Thyroid gland (tissue), 4 donors: ENCODE results near the gene FAM83B. TPM values are rescaled to one million over a fixed set of nuclear protein-coding genes. Genes with fewer than 3 reads are reported as not detected.
"Not testable (repeated sequence)": the region's sequence is repeated elsewhere in the genome, so short reads cannot be mapped to it uniquely, and the experiment has no call there.

Experiments
- DNase-seq, 2 donors: peaks; one replicate each; pipeline ENCODE4 v3.0.0-alpha.2; 2019
- H3K27ac ChIP-seq, 3 donors: fragments of 200-600 bp; sonication (generic); 1 replicate in 2 of 3; 2 replicates in 1 of 3; pipeline ENCODE4 v1.5.1; 2016 to 2019; ENCODE audit warnings: mild to moderate bottlenecking in 1 of 3, moderate library complexity in 1 of 3
- H3K27me3 ChIP-seq: fragments of 200-600 bp; sonication (generic); one replicate; pipeline ENCODE4 v1.5.1; 2019
- H3K36me3 ChIP-seq, 2 donors: fragments of 200-600 bp; sonication (generic); one replicate each; pipeline ENCODE4 v1.5.1; 2016 to 2019
- H3K4me1 ChIP-seq, 2 donors: fragments of 200-600 bp; sonication (generic); one replicate each; pipeline ENCODE4 v1.5.1; 2017 to 2019
- H3K4me3 ChIP-seq, 3 donors: fragments of 200-600 bp; sonication (generic); replicated peaks in 1 of 3; 1 replicate in 2 of 3; 2 replicates in 1 of 3; pipeline ENCODE4 v1.5.1; 2016; ENCODE audit warnings: mild to moderate bottlenecking in 1 of 3
- H3K9me3 ChIP-seq: fragments of 200-600 bp; sonication (generic); one replicate; pipeline ENCODE4 v1.5.1; 2017
- POLR2A ChIP-seq, 2 donors: fragments of 450-650 bp; IDR thresholded peaks; one replicate each; pipeline ENCODE4 v1.6.1; 2017; ENCODE audit warnings: antibody characterized with exemption in 2 of 2, mild to moderate bottlenecking in 2 of 2, moderate library complexity in 1 of 2
- WGBS, 2 donors: methylation state at CpG; one replicate each; pipeline ENCODE4 v1.1.5; 2017; 5-methylcytosine and 5-hydroxymethylcytosine counted together
- intact Hi-C: fragments of 100-400 bp; cut with DNase I; formaldehyde crosslinking; loops from one replicate; pipeline ENCODE4 v1.15.1; 2023
- total RNA-seq, 4 donors: library from RNA; depleted of rRNA; stranded (reverse); fragments of >200 nt; gene quantifications; one replicate each; pipeline ENCODE4 v1.2.3, GENCODE V29; 2016
- TF ChIP-seq, protein P1 (sequence below), 6 experiments: fragments of 200-600 bp in 3 of 6; fragments of 450-650 bp in 3 of 6; sonication (generic) in 3 of 6; IDR thresholded peaks; one replicate each; pipeline ENCODE4 v1.5.1; 2016 to 2019; ENCODE audit warnings: antibody characterized with exemption in 6 of 6, mild to moderate bottlenecking in 2 of 6, inconsistent platforms in 1 of 6, moderate library complexity in 1 of 6

Gene FAM83B
- total RNA-seq, 4 donors from 2014 or later = 20.3 to 29.9 (median 23.5) TPM

DNA sequence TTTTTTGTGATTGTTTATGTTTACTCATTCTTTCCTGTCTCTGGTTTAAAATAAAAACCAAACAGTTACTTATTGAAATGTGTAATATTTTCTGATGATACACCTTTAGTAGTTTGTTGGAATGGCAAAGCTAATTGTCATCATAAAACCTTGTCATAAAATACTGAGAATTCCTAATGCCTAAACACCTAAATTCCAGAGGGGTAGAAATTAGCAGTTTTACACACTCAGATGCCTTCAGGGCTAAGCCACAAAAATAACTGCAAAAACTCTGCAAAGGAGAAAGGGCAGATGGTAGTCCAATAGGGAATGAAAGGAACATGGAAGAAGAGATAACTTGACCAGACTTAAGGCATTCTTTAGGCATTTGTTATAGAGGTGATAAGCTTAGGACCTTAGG is 30.3 kb downstream of the FAM83B start:
- no peaks in the 10 kb centered on the region for H3K36me3 ChIP-seq
- no peak overlapping the region for H3K27ac ChIP-seq
- intact Hi-C loops = no loop called here
- no peaks in the 10 kb centered on the region for H3K27me3 ChIP-seq
- no peak for DNase-seq
- no peaks in the 10 kb centered on the region for H3K9me3 ChIP-seq
- TF ChIP-seq, protein P1, sequence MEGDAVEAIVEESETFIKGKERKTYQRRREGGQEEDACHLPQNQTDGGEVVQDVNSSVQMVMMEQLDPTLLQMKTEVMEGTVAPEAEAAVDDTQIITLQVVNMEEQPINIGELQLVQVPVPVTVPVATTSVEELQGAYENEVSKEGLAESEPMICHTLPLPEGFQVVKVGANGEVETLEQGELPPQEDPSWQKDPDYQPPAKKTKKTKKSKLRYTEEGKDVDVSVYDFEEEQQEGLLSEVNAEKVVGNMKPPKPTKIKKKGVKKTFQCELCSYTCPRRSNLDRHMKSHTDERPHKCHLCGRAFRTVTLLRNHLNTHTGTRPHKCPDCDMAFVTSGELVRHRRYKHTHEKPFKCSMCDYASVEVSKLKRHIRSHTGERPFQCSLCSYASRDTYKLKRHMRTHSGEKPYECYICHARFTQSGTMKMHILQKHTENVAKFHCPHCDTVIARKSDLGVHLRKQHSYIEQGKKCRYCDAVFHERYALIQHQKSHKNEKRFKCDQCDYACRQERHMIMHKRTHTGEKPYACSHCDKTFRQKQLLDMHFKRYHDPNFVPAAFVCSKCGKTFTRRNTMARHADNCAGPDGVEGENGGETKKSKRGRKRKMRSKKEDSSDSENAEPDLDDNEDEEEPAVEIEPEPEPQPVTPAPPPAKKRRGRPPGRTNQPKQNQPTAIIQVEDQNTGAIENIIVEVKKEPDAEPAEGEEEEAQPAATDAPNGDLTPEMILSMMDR (IDR thresholded peaks at IDR 0.05) = no peak
- H3K4me3 ChIP-seq = no peak overlapping the region
- no peaks in the 10 kb centered on the region for H3K4me1 ChIP-seq

DNA sequence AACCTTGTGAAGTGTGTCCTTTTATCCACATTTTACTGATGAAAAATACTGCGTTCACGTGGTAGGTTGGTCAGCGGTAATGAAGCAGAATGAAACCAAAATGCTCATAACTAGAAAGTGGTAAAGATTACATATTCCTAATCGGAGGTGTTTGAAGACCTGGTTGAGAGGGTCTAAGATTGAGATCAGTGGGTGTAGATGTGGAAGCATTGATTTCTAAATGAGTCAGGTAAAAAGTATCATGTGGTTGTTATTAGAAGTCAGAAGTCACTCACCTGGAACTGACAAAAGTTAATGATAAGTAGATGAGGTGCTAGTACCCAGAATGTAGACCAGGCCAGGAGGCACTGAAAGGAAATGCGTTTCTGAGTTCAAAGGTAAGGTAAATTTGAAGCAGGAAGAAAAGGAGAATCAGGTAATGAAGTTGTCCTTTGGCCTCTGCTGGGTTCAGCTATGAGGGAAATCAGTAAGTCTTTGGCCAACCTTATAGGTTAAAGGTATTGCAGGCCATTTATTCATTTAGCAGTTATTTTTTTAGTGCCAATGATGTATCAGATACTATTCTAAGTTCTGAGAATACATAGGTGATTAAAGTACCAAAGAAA is 31.2 kb downstream of the FAM83B start:
- Histone ChIP-seq H3K36me3 (no peaks in the 10 kb centered on the region), H3K4me1 (no peaks in the 10 kb centered on the region), H3K27ac (no peak overlapping the region), H3K9me3 (no peaks in the 10 kb centered on the region), H3K4me3 (no peak overlapping the region), H3K27me3 (no peaks in the 10 kb centered on the region)
- DNase-seq = no peak
- TF ChIP-seq, protein P1 (IDR thresholded peaks at IDR 0.05) = no peak
- TF ChIP-seq POLR2A (IDR thresholded peaks at IDR 0.05) = no peak
- WGBS, 2 donors = 90 to 95% methylated on average over 5 of the region's 5 CpGs
- intact Hi-C loops = no loop called here

DNA sequence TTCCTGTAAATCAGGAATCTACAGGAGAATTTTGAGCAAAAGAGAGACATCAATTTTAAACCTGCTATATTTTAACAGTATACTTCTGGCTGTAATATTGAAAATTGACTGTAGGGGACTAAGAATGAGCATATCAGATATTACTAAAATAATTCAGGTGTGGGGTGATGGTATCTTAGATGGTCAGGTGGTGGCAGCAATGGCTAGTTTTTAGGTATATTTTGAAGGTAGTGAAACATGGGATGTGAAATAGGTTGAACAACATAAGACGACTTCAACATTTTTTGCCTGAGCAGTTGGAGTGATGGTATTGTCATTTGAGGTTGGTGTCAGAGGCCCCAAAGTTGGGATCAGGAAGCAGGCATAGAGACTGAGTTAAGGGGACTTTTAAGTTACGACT is 32.1 kb downstream of the FAM83B start:
- no peaks in the 10 kb centered on the region for H3K36me3 ChIP-seq
- WGBS, 2 donors = 91 to 94% methylated on average over 2 of the region's 2 CpGs
- TF ChIP-seq, protein P1 (IDR thresholded peaks at IDR 0.05) = no peak
- TF ChIP-seq POLR2A (IDR thresholded peaks at IDR 0.05) = no peak
- no peak for DNase-seq
- H3K4me3 ChIP-seq = no peak overlapping the region
- intact Hi-C loops = no loop called here
- no peaks in the 10 kb centered on the region for H3K4me1 ChIP-seq
- H3K27ac ChIP-seq = no peak overlapping the region
- H3K9me3 ChIP-seq = no peaks in the 10 kb centered on the region
- H3K27me3 ChIP-seq = no peaks in the 10 kb centered on the region

DNA sequence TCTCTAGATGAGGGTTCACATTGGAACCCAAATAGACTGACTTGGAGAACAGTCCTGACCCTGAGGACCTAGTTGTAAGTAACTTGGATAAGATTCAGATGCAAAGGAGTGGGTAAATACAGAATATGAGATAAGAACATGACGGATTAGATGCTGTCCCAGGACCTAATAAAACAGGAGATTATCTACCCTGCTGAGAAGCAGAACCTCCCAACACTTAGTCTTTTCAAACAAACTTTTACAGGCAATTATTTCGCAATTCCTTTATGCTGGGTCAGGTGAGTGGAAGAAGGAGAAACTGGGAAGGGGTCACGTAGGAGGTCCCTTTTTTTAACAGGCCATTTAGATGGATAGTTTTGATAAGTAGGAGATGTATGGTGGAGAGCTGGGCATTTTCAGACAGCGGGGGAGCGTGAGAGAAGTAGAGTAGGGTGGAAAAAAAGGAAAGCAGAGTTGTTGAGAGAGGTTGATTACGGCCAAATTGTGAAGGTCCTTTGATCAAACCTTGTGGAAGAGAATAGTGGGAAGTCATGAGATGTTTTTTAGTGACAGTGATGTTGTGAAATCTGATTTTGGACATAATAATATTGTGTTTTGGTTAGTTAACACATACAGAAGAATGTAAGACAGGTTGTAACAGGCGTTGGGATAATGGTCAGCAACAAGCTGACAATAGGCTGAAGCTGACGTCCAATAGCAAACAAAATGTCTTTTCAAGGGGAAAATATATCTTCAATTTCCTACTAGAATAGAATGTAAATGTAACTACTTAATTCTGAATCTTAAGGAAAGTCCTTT is 32.8 kb downstream of the FAM83B start:
- Histone ChIP-seq H3K4me1 (no peaks in the 10 kb centered on the region), H3K36me3 (no peaks in the 10 kb centered on the region), H3K27me3 (no peaks in the 10 kb centered on the region), H3K27ac (no peak overlapping the region), H3K4me3 (no peak overlapping the region), H3K9me3 (no peaks in the 10 kb centered on the region)
- intact Hi-C loops = no loop called here
- WGBS, 2 donors = 67 to 76% methylated on average over 8 of the region's 8 CpGs
- no peak for DNase-seq
- TF ChIP-seq, protein P1 (IDR thresholded peaks at IDR 0.05) = no peak
- no peak for TF ChIP-seq POLR2A (IDR thresholded peaks at IDR 0.05)

DNA sequence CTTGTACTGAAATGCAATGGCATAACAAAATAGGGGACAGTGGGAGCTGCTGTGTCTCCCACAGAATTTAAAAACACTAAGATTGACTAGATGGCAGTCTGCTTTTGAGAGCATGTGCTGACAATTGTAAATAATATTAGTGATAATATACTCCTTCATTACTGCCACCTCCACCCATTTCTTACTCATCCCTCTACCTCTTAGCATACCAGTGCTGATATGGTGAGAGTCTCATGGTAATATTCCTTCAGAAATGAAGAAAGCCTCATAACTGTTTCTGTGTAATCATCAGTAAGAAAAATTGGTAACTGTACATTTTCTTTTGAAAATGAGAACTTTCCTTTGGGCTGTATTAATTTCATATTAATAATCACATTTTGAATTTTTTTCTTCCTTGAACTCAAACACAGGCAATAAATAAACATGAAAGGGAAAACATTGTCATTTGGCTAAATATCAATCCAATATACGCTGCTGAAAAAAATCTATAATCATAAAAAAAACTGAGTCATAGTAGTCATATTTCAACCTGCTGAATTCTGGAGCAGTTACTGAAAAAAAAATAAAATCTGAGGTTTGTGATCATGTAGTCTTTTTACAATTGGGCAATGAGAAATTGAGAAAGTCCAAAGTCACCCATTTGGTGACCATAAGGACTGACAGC is 34.6 kb downstream of the FAM83B start:
- intact Hi-C loops = no loop called here
- Histone ChIP-seq H3K4me3 (no peak overlapping the region), H3K4me1 (no peaks in the 10 kb centered on the region), H3K9me3 (no peaks in the 10 kb centered on the region), H3K27ac (no peak overlapping the region), H3K27me3 (no peaks in the 10 kb centered on the region), H3K36me3 (no peaks in the 10 kb centered on the region)
- WGBS, 2 donors = 89 to 91% methylated on average over 1 of the region's 1 CpG
- DNase-seq = no peak
- TF ChIP-seq, protein P1 (IDR thresholded peaks at IDR 0.05) = no peak
- no peak for TF ChIP-seq POLR2A (IDR thresholded peaks at IDR 0.05)

DNA sequence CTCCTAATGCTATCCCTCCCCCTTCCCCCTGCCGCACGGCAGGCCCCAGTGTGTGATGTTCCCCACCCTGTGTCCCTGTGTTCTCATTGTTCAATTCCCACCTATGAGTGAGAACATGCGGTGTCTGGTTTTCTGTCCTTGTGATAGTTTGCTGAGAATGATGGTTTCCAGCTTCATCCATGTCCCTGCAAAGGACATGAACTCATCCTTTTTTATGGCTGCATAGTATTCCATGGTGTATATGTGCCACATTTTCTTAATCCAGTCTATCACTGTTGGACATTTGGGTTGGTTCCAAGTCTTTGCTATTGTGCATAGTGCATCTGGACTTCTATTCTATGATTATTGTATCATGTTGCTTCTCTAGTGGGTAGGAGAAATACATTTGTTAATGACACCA is 35.3 kb downstream of the FAM83B start:
- intact Hi-C loops, H3K27ac ChIP-seq: not testable (repeated sequence)
- WGBS, 2 donors = 97 to 99% methylated on average over 3 of the region's 3 CpGs

More for the DNA sequence above, 35.3 kb downstream of the FAM83B start:
- H3K27me3 ChIP-seq, H3K36me3 ChIP-seq, H3K4me3 ChIP-seq, DNase-seq, H3K4me1 ChIP-seq, H3K9me3 ChIP-seq: not testable (repeated sequence)
